Ascending aorta (tissue), 2 donors: ENCODE measurements around the gene FAM241B. TPM values are rescaled to one million over a fixed set of nuclear protein-coding genes. Genes with fewer than 3 reads are reported as not detected.

ENCODE experiments used
- DNase-seq, 2 donors: peaks; one replicate each; pipeline ENCODE4 v3.0.0-alpha.2; 2019; ENCODE audit warnings: low spot score in 2 of 2
- H3K27ac ChIP-seq, 2 donors: fragments of 200-600 bp; sonication (generic); one replicate each; pipeline ENCODE4 v1.5.1; 2016 to 2017; ENCODE audit warnings: mild to moderate bottlenecking in 1 of 2
- H3K27me3 ChIP-seq: fragments of 200-600 bp; sonication (generic); one replicate; pipeline ENCODE4 v1.5.1; 2017
- H3K36me3 ChIP-seq, 2 donors: fragments of 200-600 bp; sonication (generic); one replicate each; pipeline ENCODE4 v1.5.1; 2016
- H3K4me1 ChIP-seq, 2 donors: fragments of 200-600 bp; sonication (generic); one replicate each; pipeline ENCODE4 v1.5.1; 2016 to 2017; ENCODE audit warnings: mild to moderate bottlenecking in 1 of 2
- H3K4me3 ChIP-seq, 2 donors: fragments of 200-600 bp; sonication (generic); one replicate each; pipeline ENCODE4 v1.5.1; 2016 to 2017; ENCODE audit warnings: mild to moderate bottlenecking in 1 of 2
- H3K9me3 ChIP-seq, 2 donors: fragments of 200-600 bp; sonication (generic); one replicate each; pipeline ENCODE4 v1.5.1; 2016
- CTCF ChIP-seq, 3 experiments: fragments of 200-600 bp in 2 of 3; fragments of 450-650 bp in 1 of 3; sonication (generic) in 2 of 3; IDR thresholded peaks; one replicate each; pipeline ENCODE4 v1.5.1; 2016 to 2019; ENCODE audit warnings: antibody characterized with exemption in 3 of 3, mild to moderate bottlenecking in 1 of 3, moderate library complexity in 1 of 3
- intact Hi-C: fragments of 100-400 bp; cut with DNase I; formaldehyde crosslinking; loops from one replicate; pipeline ENCODE4 v1.15.1; 2023
- total RNA-seq: library from RNA; depleted of rRNA; stranded (reverse); fragments of >200 nt; gene quantifications from one replicate; pipeline ENCODE4 v1.1.0, GENCODE V29; 2016

FAM241B gene
- total RNA-seq, 1 donor from 2014 or later, result not detected

GRCh38 chr10:69600761-69601330 is 29.2 kb upstream of the FAM241B start:
- Histone ChIP-seq H3K36me3 (no peaks in the 10 kb centered on the region), H3K27me3 (no peaks in the 10 kb centered on the region), H3K9me3 (no peaks in the 10 kb centered on the region), H3K27ac (no peak overlapping the region), H3K4me1 (no peaks in the 10 kb centered on the region), H3K4me3 (no peak overlapping the region)
- no peak for TF ChIP-seq CTCF (IDR thresholded peaks at IDR 0.05)
- DNase-seq, result no peak
- intact Hi-C loops, result no loop called here

DNA sequence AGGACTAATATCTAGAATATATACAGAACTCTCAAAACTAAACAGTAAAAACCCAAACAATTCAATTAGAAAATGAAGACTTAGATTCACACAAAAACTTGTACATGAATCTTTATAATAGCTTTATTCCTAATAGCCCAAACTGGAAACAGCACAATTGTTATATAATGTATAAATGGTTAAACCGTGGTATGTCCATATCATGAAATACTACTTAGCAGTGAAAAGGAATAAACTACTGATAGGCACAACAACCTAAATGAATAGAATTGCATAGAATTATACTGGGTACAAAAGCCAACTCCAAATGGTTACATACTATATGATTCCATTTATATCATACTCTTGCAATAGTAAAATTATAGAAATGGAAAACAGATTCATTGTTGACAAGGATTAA is 21.0 kb upstream of the FAM241B start:
- H3K27ac ChIP-seq, result no peak overlapping the region
- DNase-seq, result no peak

GRCh38 chr10:69612760-69613159 is 17.3 kb upstream of the FAM241B start:
- no peaks in the 10 kb centered on the region for H3K4me1 ChIP-seq
- no peaks in the 10 kb centered on the region for H3K9me3 ChIP-seq
- H3K4me3 ChIP-seq, result no peak overlapping the region
- no peak overlapping the region for H3K27ac ChIP-seq
- no peak for DNase-seq
- intact Hi-C loops, result no loop called here
- H3K36me3 ChIP-seq, result no peaks in the 10 kb centered on the region
- no peaks in the 10 kb centered on the region for H3K27me3 ChIP-seq
- TF ChIP-seq CTCF (IDR thresholded peaks at IDR 0.05), result no peak

More for the DNA sequence above, 21.0 kb upstream of the FAM241B start:
- no peaks in the 10 kb centered on the region for H3K36me3 ChIP-seq
- intact Hi-C loops, result no loop called here
- TF ChIP-seq CTCF (IDR thresholded peaks at IDR 0.05), result no peak
- H3K4me3 ChIP-seq, result no peak overlapping the region
- H3K4me1 ChIP-seq, result no peaks in the 10 kb centered on the region
- no peaks in the 10 kb centered on the region for H3K9me3 ChIP-seq
- no peaks in the 10 kb centered on the region for H3K27me3 ChIP-seq

GRCh38 chr10:69614130-69614529 is 15.9 kb upstream of the FAM241B start:
- H3K4me1 ChIP-seq, result no peaks in the 10 kb centered on the region
- no peaks in the 10 kb centered on the region for H3K36me3 ChIP-seq
- no peak for TF ChIP-seq CTCF (IDR thresholded peaks at IDR 0.05)
- no peaks in the 10 kb centered on the region for H3K27me3 ChIP-seq
- no peak for DNase-seq
- no peak overlapping the region for H3K4me3 ChIP-seq
- H3K27ac ChIP-seq, result no peak overlapping the region
- intact Hi-C loops, result no loop called here
- H3K9me3 ChIP-seq, result no peaks in the 10 kb centered on the region

- intact Hi-C loops, result no loop called here
- Histone ChIP-seq H3K9me3 (no peaks in the 10 kb centered on the region), H3K4me3 (no peak overlapping the region)
Measured at GRCh38 chr10:69616358-69616757, 13.7 kb upstream of the FAM241B start.

More at GRCh38 chr10:69616358-69616757, 13.7 kb upstream of the FAM241B start:
- Histone ChIP-seq H3K27me3 (no peaks in the 10 kb centered on the region), H3K27ac (no peak overlapping the region), H3K36me3 (no peaks in the 10 kb centered on the region), H3K4me1 (no peaks in the 10 kb centered on the region)
- no peak for TF ChIP-seq CTCF (IDR thresholded peaks at IDR 0.05)
- DNase-seq, result no peak
